Subcutaneous adipose tissue (tissue), 4 donors: ENCODE results near the gene HSF5. TPM values are rescaled to one million over a fixed set of nuclear protein-coding genes. Genes with fewer than 3 reads are reported as not detected.

ENCODE experiments used
- total RNA-seq, 4 donors: library from RNA; depleted of rRNA; stranded (reverse); fragments of >200 nt; gene quantifications; one replicate each; pipeline ENCODE4 v1.1.0, GENCODE V29; 2016
- TF ChIP-seq, protein P1 (sequence below): fragments of 450-650 bp; IDR thresholded peaks from one replicate; pipeline ENCODE4 v1.5.1; 2016; ENCODE audit warnings: low read depth, mild to moderate bottlenecking, control low read depth, antibody characterized with exemption, moderate library complexity

HSF5 gene
- total RNA-seq, 4 donors from 2014 or later: not detected

DNA sequence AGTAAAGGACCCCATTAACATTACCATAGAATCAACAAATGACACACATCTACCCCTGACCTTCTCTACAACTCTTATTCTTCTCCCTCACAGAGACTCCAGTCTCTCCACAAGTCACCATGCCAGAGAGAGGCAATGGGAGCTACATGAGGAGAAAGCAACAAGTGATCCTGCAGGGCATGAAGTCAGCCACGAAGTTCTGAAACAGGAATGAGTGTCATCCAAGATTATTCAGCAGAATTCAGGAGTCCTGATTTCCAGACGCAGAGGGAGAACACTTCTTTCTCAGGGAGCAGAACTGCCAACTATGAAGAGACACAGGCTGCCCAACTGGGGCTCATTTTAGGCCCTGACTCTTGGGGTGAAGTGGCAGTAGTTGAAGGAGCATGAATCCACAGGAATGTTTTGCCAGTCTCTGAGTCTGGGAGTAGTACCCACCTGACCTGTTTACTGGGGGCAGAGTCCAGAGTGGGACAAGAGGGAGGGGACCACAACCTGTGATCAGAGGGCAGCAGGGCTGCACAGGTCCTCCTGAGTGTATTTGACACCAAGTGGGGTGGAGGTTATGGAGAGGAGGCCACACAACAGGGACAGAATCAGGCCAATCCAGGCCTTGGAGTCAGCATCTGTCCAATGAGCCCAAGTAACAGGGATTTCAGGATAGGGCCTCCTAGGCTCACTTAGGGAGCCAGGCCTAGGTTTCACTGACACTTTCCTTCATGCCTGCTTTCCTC lies 28.6 kb upstream of the HSF5 start:
- TF ChIP-seq, protein P1, sequence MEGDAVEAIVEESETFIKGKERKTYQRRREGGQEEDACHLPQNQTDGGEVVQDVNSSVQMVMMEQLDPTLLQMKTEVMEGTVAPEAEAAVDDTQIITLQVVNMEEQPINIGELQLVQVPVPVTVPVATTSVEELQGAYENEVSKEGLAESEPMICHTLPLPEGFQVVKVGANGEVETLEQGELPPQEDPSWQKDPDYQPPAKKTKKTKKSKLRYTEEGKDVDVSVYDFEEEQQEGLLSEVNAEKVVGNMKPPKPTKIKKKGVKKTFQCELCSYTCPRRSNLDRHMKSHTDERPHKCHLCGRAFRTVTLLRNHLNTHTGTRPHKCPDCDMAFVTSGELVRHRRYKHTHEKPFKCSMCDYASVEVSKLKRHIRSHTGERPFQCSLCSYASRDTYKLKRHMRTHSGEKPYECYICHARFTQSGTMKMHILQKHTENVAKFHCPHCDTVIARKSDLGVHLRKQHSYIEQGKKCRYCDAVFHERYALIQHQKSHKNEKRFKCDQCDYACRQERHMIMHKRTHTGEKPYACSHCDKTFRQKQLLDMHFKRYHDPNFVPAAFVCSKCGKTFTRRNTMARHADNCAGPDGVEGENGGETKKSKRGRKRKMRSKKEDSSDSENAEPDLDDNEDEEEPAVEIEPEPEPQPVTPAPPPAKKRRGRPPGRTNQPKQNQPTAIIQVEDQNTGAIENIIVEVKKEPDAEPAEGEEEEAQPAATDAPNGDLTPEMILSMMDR: no peak

DNA sequence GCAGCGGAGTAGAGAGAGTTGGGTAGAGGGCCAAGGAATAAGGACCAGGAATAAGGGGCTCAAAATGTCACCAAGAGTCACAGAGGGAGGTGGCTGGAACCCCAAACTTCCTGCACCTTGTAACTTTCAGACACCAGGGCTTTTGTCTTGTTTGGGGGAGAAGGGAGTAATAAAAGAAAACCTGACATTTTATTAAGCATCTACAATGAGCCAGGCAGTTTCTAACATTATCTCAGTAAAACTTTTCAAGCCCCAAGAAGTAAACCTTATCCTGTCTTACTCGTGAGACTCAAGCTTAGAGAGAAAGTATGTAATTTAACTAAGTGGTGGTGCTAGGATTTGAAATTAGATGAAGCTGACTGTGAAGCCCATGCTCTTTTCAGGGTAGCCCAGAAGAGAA lies 27.1 kb upstream of the HSF5 start:
- TF ChIP-seq, protein P1: no peak

DNA sequence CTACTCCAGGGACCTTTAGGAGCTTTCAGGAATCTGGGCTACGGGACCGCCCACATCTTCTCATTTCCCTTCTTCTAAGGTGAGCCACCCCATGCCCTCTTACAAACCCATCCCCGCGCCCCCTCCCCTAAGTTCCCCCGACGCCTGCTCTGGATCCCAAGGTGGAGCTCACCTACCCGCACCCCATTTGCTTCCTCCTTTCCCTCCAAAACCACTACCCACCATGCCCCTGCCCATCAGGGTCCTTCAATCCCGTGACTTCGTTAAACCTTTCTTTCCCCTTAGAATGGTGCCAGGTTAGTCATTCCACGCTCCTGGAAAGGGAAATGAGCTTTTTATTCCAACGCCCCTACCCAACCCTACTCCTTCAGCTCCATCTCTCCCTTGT lies 26.6 kb upstream of the HSF5 start:
- TF ChIP-seq, protein P1: no peak

GRCh38 chr17:58513965-58514769 lies 26.0 kb upstream of the HSF5 start, which contains the start of gene MTMR4:
TSS of gene MTMR4 (minus strand) at chr17:58514638. CDS start at chr17:58514407, 231 bp downstream.
- TF ChIP-seq, protein P1: no peak

- TF ChIP-seq, protein P1: no peak
Measured at GRCh38 chr17:58513267-58513964, 25.2 kb upstream of the HSF5 start.

- TF ChIP-seq, protein P1: no peak
Measured at GRCh38 chr17:58510075-58510474, 21.9 kb upstream of the HSF5 start.
